HCT116 (cell line): ENCODE measurements around the gene ANO3. TPM values are rescaled to one million over a fixed set of nuclear protein-coding genes. Genes with fewer than 3 reads are reported as not detected.

ENCODE experiments used
- ATAC-seq: fragments of 200-7000 bp; cut with Tn5 transposase; 2 replicates; pipeline ENCODE4 v1.9.1; 2020; ENCODE audit warnings: mild to moderate bottlenecking, moderate library complexity
- BruUV-seq: library from RNA; stranded (reverse); fragments of 400-500 nt; replicated peaks from 2 replicates; lab custom pipeline; 2021; lab: Mats Ljungman, UMichigan
- CTCF ChIA-PET: fragments of 300-600 bp; sonication (Branson Sonifier 250); formaldehyde crosslinking; loops from one replicate; lab custom pipeline; 2021; ENCODE audit warnings: antibody characterized with exemption; lab: Charles Lee
- POLR2A ChIA-PET: fragments of 300-600, 350-600 bp; sonication (Branson Sonifier 250); formaldehyde crosslinking; loops from one replicate; lab custom pipeline; 2021; ENCODE audit warnings: antibody characterized with exemption; lab: Charles Lee
- RAD21 ChIA-PET, 2 experiments: fragments of 300-600 bp; sonication (Branson Sonifier 250); formaldehyde crosslinking; loops; one replicate each; lab custom pipeline; 2023; ENCODE audit warnings: low total read pairs in 2 of 2; ENCODE audit not compliant: uncharacterized antibody in 2 of 2, unreplicated experiment in 2 of 2, low non-redundant PET in 1 of 2; lab: Charles Lee
- DNase-seq: peaks from one replicate; pipeline ENCODE4 v3.0.0-alpha.2; 2010; ENCODE audit warnings: low read depth, low spot score
- H2AFZ ChIP-seq: fragments of 200-600 bp; shearing (Covaris generic), sonication (generic); 2 replicates; pipeline ENCODE4 v1.6.1; 2017; ENCODE audit warnings: low read depth, mixed run types, mixed read lengths, antibody characterized with exemption, low read length; ENCODE audit not compliant: poor library complexity, severe bottlenecking
- H3K27ac ChIP-seq: 2 replicates; pipeline ENCODE4 v1.5.1; 2012; ENCODE audit warnings: low read depth, low read length
- H3K27me3 ChIP-seq: fragments of 200-600 bp; sonication (generic); 2 replicates; pipeline ENCODE4 v1.6.1; 2016; ENCODE audit warnings: mixed run types, low read length, mixed read lengths; ENCODE audit not compliant: insufficient read depth
- H3K36me3 ChIP-seq, 2 experiments: fragments of 200-500 bp in 1 of 2; fragments of 200-600 bp in 1 of 2; sonication (Bioruptor generic) in 1 of 2; sonication (generic) in 1 of 2; 2 replicates each; pipeline versions ENCODE4 v1.5.1 to v1.6.1; 2014 to 2016; ENCODE audit warnings: low read length in 2 of 2, inconsistent platforms in 1 of 2, mixed read lengths in 1 of 2, mixed run types in 1 of 2; ENCODE audit not compliant: insufficient read depth in 2 of 2, control insufficient read depth in 1 of 2
- H3K4me1 ChIP-seq, 2 experiments: fragments of 200-600 bp in 1 of 2; sonication (generic) in 1 of 2; 2 replicates each; pipeline versions ENCODE4 v1.5.1 to v1.6.1; 2012 to 2017; ENCODE audit warnings: low read length in 2 of 2, inconsistent platforms in 1 of 2, mild to moderate bottlenecking in 1 of 2, mixed read lengths in 1 of 2, mixed run types in 1 of 2, moderate library complexity in 1 of 2; ENCODE audit not compliant: insufficient read depth in 2 of 2, control insufficient read depth in 1 of 2
- H3K4me2 ChIP-seq: fragments of 200-600 bp; sonication (generic); 2 replicates; pipeline ENCODE4 v1.6.1; 2017; ENCODE audit warnings: mixed run types, low read length, mixed read lengths
- H3K4me3 ChIP-seq, 2 experiments: fragments of 200-600 bp in 1 of 2; sonication (generic) in 1 of 2; replicated peaks in 1 of 2; 2 replicates each; pipeline ENCODE4 v1.5.1; 2011 to 2016; ENCODE audit warnings: low read length in 2 of 2, control low read depth in 1 of 2, low read depth in 1 of 2, mild to moderate bottlenecking in 1 of 2, mixed read lengths in 1 of 2, mixed run types in 1 of 2
- H3K79me2 ChIP-seq: fragments of 200-600 bp; sonication (generic); 2 replicates; pipeline ENCODE4 v1.6.1; 2017; ENCODE audit warnings: mild to moderate bottlenecking, mixed run types, low read length, moderate library complexity, mixed read lengths; ENCODE audit not compliant: insufficient read depth
- H3K9ac ChIP-seq: fragments of 200-600 bp; sonication (generic); 2 replicates; pipeline ENCODE4 v1.6.1; 2016; ENCODE audit warnings: low read length, mixed read lengths
- H3K9me2 ChIP-seq: fragments of 200-600 bp; sonication (generic), shearing (Covaris generic); 2 replicates; pipeline ENCODE4 v1.6.1; 2017; ENCODE audit warnings: mixed run types, mild to moderate bottlenecking, moderate library complexity; ENCODE audit not compliant: insufficient read depth
- H3K9me3 ChIP-seq, 2 experiments: fragments of 200-500 bp in 1 of 2; fragments of 200-600 bp in 1 of 2; sonication (Bioruptor generic) in 1 of 2; sonication (generic) in 1 of 2; 2 replicates each; pipeline ENCODE4 v1.6.1; 2014 to 2017; ENCODE audit warnings: low read length in 2 of 2, mixed read lengths in 2 of 2, inconsistent platforms in 1 of 2, low read depth in 1 of 2, mild to moderate bottlenecking in 1 of 2, mixed run types in 1 of 2, moderate library complexity in 1 of 2; ENCODE audit not compliant: control insufficient read depth in 1 of 2, insufficient read depth in 1 of 2
- H4K20me1 ChIP-seq: fragments of 200-600 bp; sonication (generic), shearing (Covaris generic); 2 replicates; pipeline ENCODE4 v1.6.1; 2017; ENCODE audit warnings: mixed run types, mild to moderate bottlenecking, moderate library complexity; ENCODE audit not compliant: insufficient read depth
- CBX3 ChIP-seq: IDR thresholded peaks from 2 replicates; pipeline ENCODE4 v1.6.1; 2012; ENCODE audit warnings: low read depth
- CEBPB ChIP-seq: IDR thresholded peaks from 2 replicates; pipeline ENCODE4 v1.6.1; 2012; ENCODE audit warnings: low read depth
- CTCF ChIP-seq, 3 experiments: fragments of 200-600 bp in 1 of 3; sonication (generic) in 1 of 3; IDR thresholded peaks in 2 of 3; conservative IDR thresholded peaks in 1 of 3; 2 replicates each; pipeline ENCODE4 v1.5.1; 2012 to 2017; ENCODE audit warnings: low read depth in 2 of 3, low read length in 2 of 3, antibody characterized with exemption in 1 of 3, borderline replicate concordance in 1 of 3, control low read depth in 1 of 3, mild to moderate bottlenecking in 1 of 3, mixed read lengths in 1 of 3, mixed run types in 1 of 3, moderate library complexity in 1 of 3; ENCODE audit not compliant: insufficient read depth in 1 of 3
- ELF1 ChIP-seq: IDR thresholded peaks from 2 replicates; pipeline ENCODE4 v1.6.1; 2012; ENCODE audit warnings: low read depth, borderline replicate concordance
- FOSL1 ChIP-seq: IDR thresholded peaks from 2 replicates; pipeline ENCODE4 v1.6.1; 2012; ENCODE audit warnings: low read depth
- JUND ChIP-seq: IDR thresholded peaks from 2 replicates; pipeline ENCODE4 v1.6.1; 2012
- POLR2A ChIP-seq: IDR thresholded peaks from 2 replicates; pipeline ENCODE4 v1.7.0; 2011; ENCODE audit warnings: borderline replicate concordance; ENCODE audit not compliant: insufficient read depth, insufficient read length; ENCODE audit errors: extremely low read depth
- SIN3A ChIP-seq: IDR thresholded peaks from 2 replicates; pipeline ENCODE4 v1.6.1; 2012; ENCODE audit warnings: low read depth
- SRF ChIP-seq: IDR thresholded peaks from 2 replicates; pipeline ENCODE4 v1.6.1; 2012; ENCODE audit warnings: low read depth
- YY1 ChIP-seq: IDR thresholded peaks from 2 replicates; pipeline ENCODE4 v1.6.1; 2011; ENCODE audit warnings: low read length, low read depth, moderate library complexity, mild to moderate bottlenecking; ENCODE audit not compliant: insufficient replicate concordance; ENCODE audit errors: extremely low read depth
- intact Hi-C: fragments of 100-400 bp; cut with micrococcal nuclease; formaldehyde crosslinking; loops from 2 replicates; pipeline ENCODE4 v1.10.0; 2022
- total RNA-seq: library from RNA; stranded (reverse); gene quantifications from one replicate; pipeline ENCODE4 v1.2.1, GENCODE V29; 2021; ENCODE audit not compliant: unreplicated experiment

The ANO3 gene
- total RNA-seq, 1 experiment from 2014 or later, result not detected

- Histone ChIP-seq H4K20me1 (no peaks in the 10 kb centered on the region), H3K9me3 (peaks cover 9% of the 10 kb centered on the region in 2 experiments; a peak in 2 of 4 replicates), H3K9me2 (no peaks in the 10 kb centered on the region), H3K27ac (no peak overlapping the region), H2AFZ (no peak overlapping the region), H3K4me3 (no peak overlapping the region), H3K36me3 (no peaks in the 10 kb centered on the region), H3K9ac (no peak overlapping the region), H3K79me2 (no peaks in the 10 kb centered on the region), H3K4me2 (no peak overlapping the region), H3K4me1 (no peaks in the 10 kb centered on the region), H3K27me3 (no peaks in the 10 kb centered on the region)
- CTCF ChIA-PET, result no interaction called here
- DNase-seq (no peak), ATAC-seq (no peak)
- POLR2A ChIA-PET, result no interaction called here
- RAD21 ChIA-PET, result no interaction called here
- TF ChIP-seq CBX3 (no peak), ELF1 (no peak), POLR2A (no peak), SIN3A (no peak), YY1 (no peak)
- intact Hi-C loops, result no loop called here
- no TSS peak for BruUV-seq
Observed at GRCh38 chr11:26321516-26321915, 10.4 kb upstream of the ANO3 start.

GRCh38 chr11:26322335-26323067 is 9.4 kb upstream of the ANO3 start:
- no peaks in the 10 kb centered on the region for H3K9me2 ChIP-seq
- CTCF ChIA-PET, result no interaction called here
- POLR2A ChIA-PET, result no interaction called here
- H4K20me1 ChIP-seq, result no peaks in the 10 kb centered on the region
- H3K27me3 ChIP-seq, result no peaks in the 10 kb centered on the region
- no peak overlapping the region for H3K4me3 ChIP-seq
- no peak overlapping the region for H3K4me2 ChIP-seq
- intact Hi-C loops, result no loop called here
- no peak for ATAC-seq
- H3K4me1 ChIP-seq, result no peaks in the 10 kb centered on the region
- BruUV-seq, result no TSS peak
- H3K27ac ChIP-seq, result no peak overlapping the region
- H3K79me2 ChIP-seq, result no peaks in the 10 kb centered on the region
- H3K9me3 ChIP-seq, result peaks cover 9 to 11% of the 10 kb centered on the region in 2 experiments; a peak in 2 of 4 replicates
- no peak overlapping the region for H3K9ac ChIP-seq
- no peak for DNase-seq
- no peaks in the 10 kb centered on the region for H3K36me3 ChIP-seq
- RAD21 ChIA-PET, result no interaction called here
- H2AFZ ChIP-seq, result no peak overlapping the region
- TF ChIP-seq SRF, result no peak
- no peak for TF ChIP-seq FOSL1
- no peak for TF ChIP-seq JUND
- TF ChIP-seq CEBPB, result no peak
- no peak for TF ChIP-seq POLR2A
- no peak for TF ChIP-seq CTCF (IDR thresholded peaks at IDR 0.05 in 2 of 3, conservative IDR thresholded peaks at IDR 0.05 in 1 of 3; ENCODE audit: borderline replicate concordance in 1 of 3, insufficient read depth in 1 of 3, low read depth in 2 of 3, low read length in 2 of 3)
- TF ChIP-seq, all 23 proteins: peak for 0
